ENCODE data around the gene LNP1. TPM values are rescaled to one million over a fixed set of nuclear protein-coding genes. Genes with fewer than 3 reads are reported as not detected.
A peak's percentile ranks its signal among the peaks of the same experiment; 100 is the strongest.

The LNP1 gene
- total RNA-seq, 1 experiment from 2014 or later: 6.7 TPM

GRCh38 chr3:100492059-100493006 lies 91.0 kb downstream of the LNP1 start, which contains the start of gene TMEM45A (continued):
- no peak for TF ChIP-seq ERG (CRISPR knock-in tag; IDR thresholded peaks at IDR 0.05)
- TF ChIP-seq FOXK1 (CRISPR knock-in tag; IDR thresholded peaks at IDR 0.05): 0 out of 2 replicates have a peak, but pooled peaks have one; percentile 29
- TF ChIP-seq SP1 (CRISPR knock-in tag; conservative IDR thresholded peaks at IDR 0.05): peak; percentile 89
- no peak for TF ChIP-seq NR3C1 (CRISPR knock-in tag; conservative IDR thresholded peaks at IDR 0.05; ENCODE audit: low read depth)
- no peak for TF ChIP-seq SOX15 (CRISPR knock-in tag; IDR thresholded peaks at IDR 0.05)

GRCh38 chr3:100496711-100497261 lies 95.4 kb downstream of the LNP1 start:
- POLR2A ChIA-PET: no interaction called here
- no peak overlapping the region for H3K4me3 Mint-ChIP-seq
- no peak for ATAC-seq
- no peaks in the 10 kb centered on the region for H3K36me3 Mint-ChIP-seq
- DNase-seq (ENCODE audit: low spot score): no peak
- H3K27me3 Mint-ChIP-seq (ENCODE audit: low read depth): no peaks in the 10 kb centered on the region
- H3K4me1 Mint-ChIP-seq: peaks cover 9% of the 10 kb centered on the region
- CTCF ChIA-PET: interaction anchor here (0.6 kb wide), 1 partner anchor 311 kb away, joined by 3 read pairs; no protein-coding TSS in a partner anchor
- H3K9me3 Mint-ChIP-seq: no peaks in the 10 kb centered on the region
- no peak overlapping the region for H3K27ac Mint-ChIP-seq
- TF ChIP-seq, protein P1, sequence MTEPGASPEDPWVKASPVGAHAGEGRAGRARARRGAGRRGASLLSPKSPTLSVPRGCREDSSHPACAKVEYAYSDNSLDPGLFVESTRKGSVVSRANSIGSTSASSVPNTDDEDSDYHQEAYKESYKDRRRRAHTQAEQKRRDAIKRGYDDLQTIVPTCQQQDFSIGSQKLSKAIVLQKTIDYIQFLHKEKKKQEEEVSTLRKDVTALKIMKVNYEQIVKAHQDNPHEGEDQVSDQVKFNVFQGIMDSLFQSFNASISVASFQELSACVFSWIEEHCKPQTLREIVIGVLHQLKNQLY (CRISPR knock-in tag; IDR thresholded peaks at IDR 0.05): no peak
- TF ChIP-seq, protein P2, sequence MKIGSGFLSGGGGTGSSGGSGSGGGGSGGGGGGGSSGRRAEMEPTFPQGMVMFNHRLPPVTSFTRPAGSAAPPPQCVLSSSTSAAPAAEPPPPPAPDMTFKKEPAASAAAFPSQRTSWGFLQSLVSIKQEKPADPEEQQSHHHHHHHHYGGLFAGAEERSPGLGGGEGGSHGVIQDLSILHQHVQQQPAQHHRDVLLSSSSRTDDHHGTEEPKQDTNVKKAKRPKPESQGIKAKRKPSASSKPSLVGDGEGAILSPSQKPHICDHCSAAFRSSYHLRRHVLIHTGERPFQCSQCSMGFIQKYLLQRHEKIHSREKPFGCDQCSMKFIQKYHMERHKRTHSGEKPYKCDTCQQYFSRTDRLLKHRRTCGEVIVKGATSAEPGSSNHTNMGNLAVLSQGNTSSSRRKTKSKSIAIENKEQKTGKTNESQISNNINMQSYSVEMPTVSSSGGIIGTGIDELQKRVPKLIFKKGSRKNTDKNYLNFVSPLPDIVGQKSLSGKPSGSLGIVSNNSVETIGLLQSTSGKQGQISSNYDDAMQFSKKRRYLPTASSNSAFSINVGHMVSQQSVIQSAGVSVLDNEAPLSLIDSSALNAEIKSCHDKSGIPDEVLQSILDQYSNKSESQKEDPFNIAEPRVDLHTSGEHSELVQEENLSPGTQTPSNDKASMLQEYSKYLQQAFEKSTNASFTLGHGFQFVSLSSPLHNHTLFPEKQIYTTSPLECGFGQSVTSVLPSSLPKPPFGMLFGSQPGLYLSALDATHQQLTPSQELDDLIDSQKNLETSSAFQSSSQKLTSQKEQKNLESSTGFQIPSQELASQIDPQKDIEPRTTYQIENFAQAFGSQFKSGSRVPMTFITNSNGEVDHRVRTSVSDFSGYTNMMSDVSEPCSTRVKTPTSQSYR (CRISPR knock-in tag; IDR thresholded peaks at IDR 0.05): no peak
- TF ChIP-seq FOXK1 (CRISPR knock-in tag; IDR thresholded peaks at IDR 0.05): no peak
- TF ChIP-seq ATF2 (CRISPR knock-in tag; IDR thresholded peaks at IDR 0.05; ENCODE audit: borderline replicate concordance, low read depth): no peak
- no peak for TF ChIP-seq NFE2L1 (CRISPR knock-in tag; IDR thresholded peaks at IDR 0.05)
- no peak for TF ChIP-seq TEAD4 (CRISPR knock-in tag; IDR thresholded peaks at IDR 0.05)
- TF ChIP-seq USF2 (CRISPR knock-in tag; IDR thresholded peaks at IDR 0.05): no peak
- no peak for TF ChIP-seq ZBTB21 (CRISPR knock-in tag; IDR thresholded peaks at IDR 0.05; ENCODE audit: borderline replicate concordance)
- TF ChIP-seq, protein P3, sequence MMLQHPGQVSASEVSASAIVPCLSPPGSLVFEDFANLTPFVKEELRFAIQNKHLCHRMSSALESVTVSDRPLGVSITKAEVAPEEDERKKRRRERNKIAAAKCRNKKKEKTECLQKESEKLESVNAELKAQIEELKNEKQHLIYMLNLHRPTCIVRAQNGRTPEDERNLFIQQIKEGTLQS (CRISPR knock-in tag; conservative IDR thresholded peaks at IDR 0.05): no peak
- no peak for TF ChIP-seq JUN (CRISPR knock-in tag; IDR thresholded peaks at IDR 0.05)
- no peak for TF ChIP-seq ZNF425 (CRISPR knock-in tag; conservative IDR thresholded peaks at IDR 0.05)
- no peak for TF ChIP-seq GRHL2 (CRISPR knock-in tag; IDR thresholded peaks at IDR 0.05; ENCODE audit: insufficient replicate concordance, severe bottlenecking)
- TF ChIP-seq ZSCAN18 (CRISPR knock-in tag; IDR thresholded peaks at IDR 0.05): no peak
